GM21526 (cell line): ENCODE measurements around the gene NAA20.

Source experiments
- ATAC-seq: cut with Tn5 transposase; IDR thresholded peaks from one replicate; pipeline ENCODE4 v1.9.1; 2021; ENCODE audit warnings: moderate library complexity; ENCODE audit not compliant: unreplicated experiment, low FRiP score

Gene NAA20

DNA sequence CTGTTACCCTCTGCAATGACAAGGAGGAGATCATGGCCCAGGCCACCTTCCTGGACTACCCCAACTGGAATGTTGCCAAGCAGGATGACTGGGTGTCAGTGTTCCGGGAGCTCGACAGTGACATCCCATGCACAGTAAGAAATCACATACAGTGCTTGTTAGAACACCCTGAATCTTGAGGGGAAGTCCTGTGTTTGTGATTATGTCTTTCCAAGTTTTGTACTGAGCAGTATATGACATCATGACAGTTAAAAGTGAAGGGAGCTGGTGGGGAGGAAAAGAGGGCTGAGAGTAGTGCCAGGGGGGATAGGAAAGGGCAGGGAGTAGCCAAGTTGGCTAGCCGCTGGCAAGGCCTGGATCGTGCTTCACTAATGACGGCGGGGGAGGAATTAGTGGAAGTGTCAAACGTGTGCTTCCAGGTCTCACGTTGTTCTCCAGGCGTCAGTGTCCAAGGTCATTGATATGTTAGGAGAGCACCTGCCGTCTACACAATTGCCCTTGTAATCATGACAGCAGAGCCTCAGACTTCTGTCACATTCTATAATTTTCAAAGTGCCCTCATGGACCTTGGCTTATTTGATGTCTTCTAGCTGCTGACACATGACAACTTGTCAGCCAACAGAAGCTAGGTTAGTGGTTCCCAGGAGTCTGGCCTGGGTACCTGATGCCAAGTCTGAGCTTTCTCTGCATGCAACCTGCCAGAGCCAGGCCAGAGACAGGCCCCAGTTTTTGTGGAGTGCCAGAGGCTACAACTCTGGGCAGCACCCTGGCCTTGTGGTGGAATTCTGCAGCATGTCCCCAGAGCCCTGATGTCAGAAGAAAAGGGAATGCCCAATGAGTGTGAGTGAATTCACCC, 53.9 kb downstream of the NAA20 start:
- ATAC-seq = no peak

DNA sequence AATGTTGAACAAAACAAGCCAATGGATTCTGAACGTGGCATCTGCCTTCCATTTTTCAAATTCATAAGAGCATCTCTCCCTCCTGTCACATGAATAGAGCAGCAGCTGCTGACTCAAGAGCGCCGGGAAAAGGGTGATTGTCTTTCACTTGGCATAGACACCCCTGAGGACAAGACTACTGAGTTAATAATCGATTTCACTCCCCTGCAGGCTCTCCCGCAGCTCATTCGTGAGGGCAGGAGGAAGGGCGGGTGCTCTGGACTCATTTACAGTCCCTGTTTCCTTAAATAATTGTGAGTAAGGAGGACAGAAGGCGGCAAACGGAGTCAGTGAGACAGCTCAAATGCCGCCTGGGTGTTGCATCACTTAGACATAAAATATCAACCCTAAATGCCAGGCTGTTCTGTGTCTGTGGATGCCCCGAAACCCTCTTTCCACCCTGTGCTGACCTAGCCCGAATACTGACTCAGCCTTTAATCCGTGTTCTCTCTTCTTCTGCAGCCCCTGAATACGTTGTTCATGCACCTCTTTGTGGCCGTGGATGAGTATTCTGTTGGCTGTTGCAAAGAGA, 56.7 kb downstream of the NAA20 start:
- ATAC-seq = no peak

DNA sequence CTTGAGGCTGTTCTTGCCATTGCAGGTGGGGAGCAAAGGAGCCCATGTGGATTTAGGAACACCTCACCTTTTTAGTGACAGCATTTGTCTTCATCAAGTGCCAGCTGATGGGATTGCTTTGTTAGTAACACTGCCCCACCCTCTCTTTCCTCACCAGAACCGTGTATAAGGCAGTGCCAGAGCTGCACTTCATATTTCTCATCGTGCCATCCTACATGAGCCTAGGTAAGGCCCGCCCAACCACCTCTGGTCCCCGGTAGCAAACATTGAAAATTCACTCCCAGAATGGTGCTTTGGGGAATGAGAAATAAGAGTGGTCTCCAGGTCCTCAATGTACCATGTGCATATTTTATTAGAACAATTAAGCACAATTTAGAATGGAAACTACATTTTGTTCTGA, 57.9 kb downstream of the NAA20 start:
- ATAC-seq = no peak

DNA sequence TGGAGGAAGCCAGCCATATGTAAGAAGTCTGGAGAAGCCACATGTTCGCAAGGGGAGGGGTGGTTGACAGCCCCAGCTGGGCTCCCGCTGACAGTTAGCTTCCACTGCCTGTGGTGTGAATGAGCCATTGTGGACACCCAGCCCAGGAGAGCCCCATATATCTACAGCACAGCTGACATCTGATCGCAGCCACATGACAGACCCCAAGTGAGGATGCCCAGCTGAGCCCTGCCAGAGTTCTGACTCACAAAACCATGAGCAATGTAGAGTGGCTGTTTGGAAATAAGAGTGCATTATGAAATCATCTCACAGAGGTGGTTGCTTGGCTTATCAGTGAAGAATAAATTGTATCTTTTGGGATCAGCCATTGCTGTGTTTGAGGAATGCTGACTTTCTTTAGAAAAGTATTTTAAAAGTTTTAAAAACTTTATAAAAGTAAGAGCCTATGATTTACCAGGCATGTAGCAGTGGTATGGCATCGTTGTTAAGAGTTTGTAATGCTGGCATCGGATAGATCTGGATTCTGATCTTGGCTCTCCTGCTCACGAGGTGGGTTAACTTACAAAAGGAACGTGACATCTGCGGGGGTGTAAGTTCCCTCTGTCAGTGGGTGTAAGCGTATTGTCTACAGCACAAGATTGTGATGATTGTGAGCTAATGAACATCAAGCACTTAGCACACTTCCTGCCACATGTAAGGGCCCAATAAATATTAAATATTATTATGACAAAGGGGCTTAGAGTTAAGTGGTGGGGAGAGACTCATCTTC, 59.3 kb downstream of the NAA20 start:
- no peak for ATAC-seq

DNA sequence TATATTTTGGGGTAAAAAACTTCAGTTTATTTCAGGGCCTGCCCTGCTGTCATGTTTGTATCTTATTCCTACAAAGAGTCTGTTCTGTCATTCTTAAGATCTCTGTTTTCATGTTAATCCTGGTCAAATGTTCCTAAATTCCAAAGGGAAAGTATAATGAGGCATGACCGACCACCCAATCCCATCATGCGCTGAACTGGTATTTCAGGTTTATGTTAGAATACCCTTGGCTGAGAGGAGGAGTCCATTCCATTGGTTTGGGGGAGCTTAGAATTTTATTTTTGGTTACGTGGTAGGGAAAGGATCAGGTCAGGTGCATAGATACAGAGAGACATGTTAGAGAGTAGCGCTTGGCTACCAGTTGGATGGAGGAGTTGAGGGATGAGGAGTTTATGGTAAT, 60.9 kb downstream of the NAA20 start:
- no peak for ATAC-seq

DNA sequence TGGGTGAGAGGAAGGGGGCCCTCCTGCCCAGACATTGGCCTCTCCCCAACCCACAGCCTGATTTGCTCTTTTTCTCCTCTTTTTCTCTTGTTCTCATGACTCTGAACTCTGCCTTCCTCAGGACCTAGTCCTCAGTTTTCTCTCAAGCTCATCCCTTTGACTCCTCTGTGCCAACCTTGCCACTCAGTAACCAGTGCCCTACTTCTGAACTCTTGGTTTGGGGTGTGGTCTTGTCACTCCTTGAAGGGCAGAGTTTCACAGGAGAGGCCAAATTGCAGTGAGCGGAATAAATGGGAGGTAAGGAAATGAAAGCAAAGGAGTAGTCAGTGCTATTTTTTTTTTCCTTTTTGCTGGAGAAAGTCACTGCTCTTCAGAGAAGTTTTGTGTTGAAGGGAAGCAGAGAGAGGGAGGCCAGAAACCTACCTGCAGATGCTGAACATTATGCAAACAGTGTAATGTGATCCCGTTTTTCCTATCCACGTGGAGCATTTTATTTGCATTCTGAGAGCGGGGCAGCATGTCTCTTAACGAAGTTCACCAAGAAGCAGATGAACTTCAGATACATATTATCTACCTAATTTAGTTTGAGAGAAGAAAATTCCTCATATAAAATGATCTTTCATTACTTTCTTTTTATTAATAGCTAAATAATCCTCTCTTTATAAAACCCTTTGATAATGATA, 62.1 kb downstream of the NAA20 start:
- no peak for ATAC-seq
